NOMO-1 treated with DMSO at 0.1 percent for 48 hours (cell line): ENCODE measurements around the gene TAF1D.
A peak's percentile ranks its signal among the peaks of the same experiment; 100 is the strongest.
"Not testable (repeated sequence)": the region's sequence is repeated elsewhere in the genome, so short reads cannot be mapped to it uniquely, and the experiment has no call there.

Experiments
- DNase-seq: peaks from one replicate; lab custom pipeline; 2025; ENCODE audit not compliant: unreplicated experiment; lab: John Stamatoyannopoulos, UW

TAF1D gene, protein sequence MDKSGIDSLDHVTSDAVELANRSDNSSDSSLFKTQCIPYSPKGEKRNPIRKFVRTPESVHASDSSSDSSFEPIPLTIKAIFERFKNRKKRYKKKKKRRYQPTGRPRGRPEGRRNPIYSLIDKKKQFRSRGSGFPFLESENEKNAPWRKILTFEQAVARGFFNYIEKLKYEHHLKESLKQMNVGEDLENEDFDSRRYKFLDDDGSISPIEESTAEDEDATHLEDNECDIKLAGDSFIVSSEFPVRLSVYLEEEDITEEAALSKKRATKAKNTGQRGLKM

GRCh38 chr11:93741094-93741881 lies at the start of gene TAF1D, which contains the start of gene C11orf54:
Gene TAF1D, minus strand, starts transcription at chr11:93741495. Its CDS starts 2,191 bp downstream, at chr11:93739304.
Gene C11orf54, plus strand, starts transcription at chr11:93741672. Its CDS starts 5,722 bp downstream, at chr11:93747394.
- DNase-seq = peak; percentile 96

- DNase-seq = no peak
These were observed 43.7 kb upstream of the TAF1D start for GRCh38 chr11:93784935-93785360.

GRCh38 chr11:93784145-93784934 lies 43.0 kb upstream of the TAF1D start, which contains the start of gene MED17:
Gene MED17, plus strand, starts transcription at chr11:93784282. Its CDS starts 232 bp downstream, at chr11:93784514.
- peak; percentile 87 for DNase-seq

DNA sequence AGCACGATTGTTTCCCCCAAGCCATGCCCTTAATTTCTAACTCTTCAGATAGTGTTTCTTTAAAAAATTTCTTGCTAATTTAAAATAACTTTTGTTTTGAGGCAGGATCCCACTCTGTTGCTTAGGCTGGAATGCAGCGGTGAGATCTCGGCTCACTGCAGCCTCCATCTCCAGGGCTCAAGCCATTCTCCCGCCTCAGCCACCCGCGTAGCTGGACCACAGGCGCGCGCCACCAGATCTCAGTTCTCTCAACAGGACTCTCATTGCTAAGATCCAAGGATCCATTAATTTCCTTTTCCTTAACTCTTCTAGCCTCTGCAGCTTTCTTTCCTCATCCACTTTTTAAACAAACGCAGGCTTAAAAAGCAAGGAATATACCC lies 42.5 kb upstream of the TAF1D start:
- peak; percentile 67 for DNase-seq

DNA sequence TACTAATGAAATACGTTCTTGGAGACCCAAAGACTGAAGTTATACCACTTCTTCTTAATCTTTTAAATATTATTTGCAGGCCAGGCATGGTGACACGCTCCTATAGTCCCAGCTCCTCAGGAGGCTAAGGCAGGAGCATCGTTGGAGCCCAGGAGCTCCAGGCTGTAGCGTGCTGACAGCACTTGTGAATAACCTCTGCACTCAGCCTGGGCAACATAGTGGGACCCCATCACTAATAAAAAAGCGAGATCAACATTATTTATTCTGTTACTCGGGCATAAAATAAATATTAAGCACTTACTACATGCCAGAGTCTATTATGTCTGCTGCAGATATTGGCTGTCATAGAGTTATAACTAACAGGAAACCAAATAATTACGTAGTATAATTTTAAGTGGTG lies 42.1 kb upstream of the TAF1D start:
- DNase-seq = no peak

GRCh38 chr11:93775289-93775688 lies 34.0 kb upstream of the TAF1D start:
- DNase-seq = no peak

- peak; percentile 42 for DNase-seq
These were observed 33.3 kb upstream of the TAF1D start for GRCh38 chr11:93774560-93774959.

DNA sequence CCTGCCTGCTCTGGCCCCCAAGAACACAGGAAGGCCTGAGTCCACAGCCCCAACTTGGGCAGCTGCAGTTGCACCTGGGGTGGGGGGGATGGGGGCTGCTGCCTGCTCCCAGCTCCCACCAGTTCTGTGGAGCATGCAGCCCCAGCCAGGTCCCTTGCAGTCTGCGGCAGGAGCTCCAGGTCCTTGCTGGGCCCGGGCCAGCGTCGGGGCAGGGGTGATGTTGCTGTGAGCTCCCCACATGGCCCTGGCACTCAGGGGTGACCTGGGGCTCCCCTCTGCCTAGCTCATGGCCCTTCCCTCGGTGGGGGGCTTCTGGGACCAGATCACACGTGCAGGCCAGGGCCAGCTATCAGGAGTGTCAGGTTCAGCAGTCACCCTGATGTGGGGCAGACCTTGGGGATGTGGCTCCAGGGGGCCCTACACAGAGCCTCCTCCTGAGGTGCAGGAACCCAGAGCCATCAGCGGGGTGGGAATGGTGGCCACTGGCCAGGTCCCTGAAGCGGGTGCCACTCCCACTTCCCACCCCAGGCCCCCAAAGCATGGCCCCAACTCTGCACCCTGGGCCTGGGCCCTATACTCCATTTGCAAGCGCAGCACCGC lies 32.4 kb upstream of the TAF1D start:
- no peak for DNase-seq

DNA sequence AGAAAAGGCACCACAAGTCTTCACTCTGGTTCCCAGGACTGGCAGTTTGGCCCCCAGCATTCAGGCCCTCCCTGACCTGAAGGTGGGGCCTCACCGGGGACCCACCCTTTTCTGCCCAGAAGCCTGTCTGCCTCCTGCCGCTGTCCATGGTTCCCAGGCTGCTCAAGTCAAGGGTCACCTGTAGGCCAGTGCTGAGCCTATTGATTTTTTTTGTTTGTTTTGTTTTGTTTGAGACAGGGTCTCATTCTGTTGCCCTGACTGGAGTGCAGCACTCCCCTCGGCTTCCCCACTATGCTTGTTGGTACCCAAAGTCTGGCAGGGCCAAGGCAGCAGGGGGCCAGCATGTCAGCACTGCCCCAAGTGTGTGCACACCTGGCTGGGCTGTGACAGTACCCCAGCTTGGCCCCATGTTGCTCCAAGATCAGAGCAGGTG lies 31.8 kb upstream of the TAF1D start:
- no peak for DNase-seq

GRCh38 chr11:93772123-93772522 lies 30.8 kb upstream of the TAF1D start:
- no peak for DNase-seq

DNA sequence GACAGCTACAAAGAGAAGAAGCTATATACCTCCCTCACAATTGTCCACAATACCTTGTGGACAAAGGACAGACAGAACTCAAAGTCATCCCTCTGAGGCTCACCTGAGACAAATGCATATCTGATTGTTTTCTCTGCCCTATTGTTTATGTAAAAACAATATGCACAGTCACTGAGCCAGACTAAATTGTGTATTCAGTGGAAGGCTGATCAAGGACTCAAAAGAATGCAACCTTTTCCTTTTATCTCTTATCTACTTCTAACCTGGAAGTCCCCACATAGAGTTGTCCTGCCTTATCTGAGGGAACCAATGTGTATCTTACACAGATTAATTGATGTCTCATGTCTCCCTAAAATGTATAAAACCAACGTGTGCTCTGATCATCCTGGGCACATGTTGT lies 28.9 kb upstream of the TAF1D start:
- no peak for DNase-seq

DNA sequence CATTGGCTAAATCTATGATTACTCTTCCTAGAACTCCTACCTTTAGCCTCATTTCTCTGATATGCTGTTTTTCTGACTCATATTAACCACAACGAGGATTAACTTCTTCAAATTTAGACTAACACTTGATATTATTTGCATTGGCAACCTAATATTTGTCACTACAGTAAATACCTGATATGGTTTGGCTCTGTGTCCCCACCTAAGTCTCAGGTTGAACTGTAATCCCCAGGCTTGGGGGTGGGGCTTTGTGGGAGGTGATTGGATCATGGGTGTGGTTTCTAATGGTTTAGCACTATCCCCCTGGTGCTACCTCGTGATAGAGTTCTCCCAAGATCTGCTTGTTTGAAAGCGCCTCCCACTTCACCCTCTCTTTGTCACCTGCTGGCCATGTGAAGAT lies 25.7 kb upstream of the TAF1D start:
- DNase-seq = no peak

DNA sequence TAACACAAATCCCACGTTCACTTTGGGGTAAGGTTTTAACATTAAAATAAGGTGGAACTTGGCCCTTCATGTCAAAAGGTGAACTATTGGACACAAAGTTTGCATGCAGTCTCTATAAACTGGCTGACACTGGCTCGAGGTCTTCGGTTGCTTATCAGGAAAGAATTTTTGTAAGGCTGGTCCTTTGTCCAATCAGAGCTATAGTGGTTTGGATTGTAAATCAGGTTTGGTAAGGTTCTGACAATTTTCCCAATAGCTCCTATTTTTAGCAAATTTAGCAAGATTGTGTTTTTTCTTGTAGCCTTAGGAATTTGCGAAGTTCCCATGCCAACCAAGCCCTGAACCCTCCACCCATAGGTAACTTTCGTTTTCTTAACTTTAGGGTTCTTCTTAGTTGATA lies 25.2 kb upstream of the TAF1D start:
- no peak for DNase-seq

GRCh38 chr11:93765551-93765950 lies 24.3 kb upstream of the TAF1D start:
- DNase-seq = no peak

GRCh38 chr11:93761910-93762309 lies 20.6 kb upstream of the TAF1D start:
- DNase-seq = no peak

DNA sequence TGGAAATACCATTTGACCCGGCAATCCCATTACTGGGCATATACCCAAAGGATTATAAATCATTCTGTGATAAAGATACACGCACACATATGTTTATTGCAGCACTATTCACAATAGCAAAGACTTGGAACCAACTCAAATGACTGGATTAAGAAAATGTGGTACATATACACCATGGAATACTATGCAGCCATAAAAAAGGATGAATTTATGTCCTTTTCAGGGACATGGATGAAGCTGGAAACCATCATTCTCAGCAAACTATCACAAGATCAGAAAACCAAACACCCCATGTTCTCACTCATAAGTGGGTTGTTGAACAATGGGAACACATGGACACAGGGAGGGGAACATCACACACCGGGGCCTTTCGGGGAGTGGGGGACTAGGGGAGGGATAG lies 17.8 kb upstream of the TAF1D start:
- DNase-seq = not testable (repeated sequence)

DNA sequence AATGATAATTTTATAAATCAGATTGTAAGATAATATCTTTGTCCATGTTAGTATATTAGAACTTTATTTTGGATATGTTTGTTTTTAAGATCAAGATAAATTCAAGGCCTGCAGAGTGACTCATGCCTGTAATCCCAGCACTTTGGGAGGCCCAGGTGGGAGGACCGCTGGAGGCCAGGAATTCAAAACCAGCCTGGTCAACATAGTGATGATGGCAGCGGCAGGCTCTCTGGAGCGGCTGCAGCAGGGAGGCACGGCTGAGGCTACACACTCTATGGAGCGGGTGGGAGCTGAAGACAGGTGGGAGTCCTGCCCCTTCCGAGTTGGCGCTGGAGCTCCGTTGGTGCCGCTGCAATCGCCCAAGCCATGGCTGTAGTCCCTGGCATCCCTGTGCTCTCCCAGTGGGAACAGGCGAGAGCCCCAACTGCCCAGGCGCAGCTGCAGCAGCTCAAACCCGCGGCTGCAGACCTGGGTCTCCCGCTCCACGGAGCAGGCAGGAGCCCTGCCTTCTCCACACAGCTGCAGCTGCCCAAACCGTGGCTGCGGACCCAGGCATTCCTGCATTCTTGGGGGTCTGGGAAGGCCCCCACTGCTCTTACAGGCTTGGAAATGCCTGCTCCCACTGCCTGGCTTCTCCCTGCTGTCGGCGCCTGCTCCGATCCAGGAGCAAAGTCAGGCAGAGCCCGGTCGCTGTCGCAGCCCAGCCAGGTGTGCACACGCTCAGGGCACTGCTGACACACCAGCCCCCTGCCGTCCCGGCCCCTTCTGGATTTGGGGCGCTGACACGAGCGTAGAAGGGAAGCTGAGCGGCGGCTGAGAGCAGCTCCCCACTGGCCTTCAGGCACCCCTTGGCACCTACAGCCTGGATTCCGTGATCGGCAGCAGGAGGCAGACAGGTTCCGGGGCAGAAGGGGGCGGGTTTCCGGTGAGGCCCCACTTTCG lies 16.9 kb upstream of the TAF1D start:
- no peak for DNase-seq

- DNase-seq = no peak
These were observed 16.0 kb upstream of the TAF1D start for GRCh38 chr11:93757301-93757700.

GRCh38 chr11:93756748-93757147 lies 15.5 kb upstream of the TAF1D start:
- DNase-seq = peak; percentile 20

DNA sequence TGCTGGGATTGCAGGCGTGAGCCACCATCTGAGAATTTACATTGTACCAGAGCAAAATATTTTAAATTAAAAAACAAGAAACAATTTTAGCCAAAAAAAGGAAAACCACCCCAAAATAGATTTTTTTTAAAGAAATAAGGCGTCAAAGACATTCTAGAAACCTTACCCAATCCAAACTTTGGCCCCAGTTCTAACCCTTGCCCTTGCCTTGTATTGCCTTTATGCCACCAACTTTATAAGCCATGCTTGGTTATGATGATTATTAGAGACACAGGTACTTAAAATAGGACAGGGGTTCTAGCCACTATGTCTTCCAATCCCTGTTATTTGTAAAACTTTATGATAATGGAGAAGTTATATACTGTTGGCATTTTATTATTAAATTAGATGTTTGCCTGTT lies 11.9 kb upstream of the TAF1D start:
- no peak for DNase-seq
